Neural crest cell (in vitro differentiated cells): ENCODE results near the gene METTL18. TPM values are rescaled to one million over a fixed set of nuclear protein-coding genes. Genes with fewer than 3 reads are reported as not detected.
A peak's percentile ranks its signal among the peaks of the same experiment; 100 is the strongest.

Experiments used
- DNase-seq: peaks from one replicate; pipeline ENCODE4 v3.0.0; 2021; ENCODE audit warnings: low read depth, mixed read lengths, low spot score
- H3K27ac Mint-ChIP-seq: one replicate; pipeline ENCODE4 v1.8.0; 2021; ENCODE audit warnings: mild to moderate bottlenecking, mixed read lengths; ENCODE audit not compliant: unreplicated experiment
- H3K27me3 Mint-ChIP-seq: 2 replicates; pipeline ENCODE4 v1.8.0; 2021; ENCODE audit warnings: low read depth, mild to moderate bottlenecking, mixed read lengths
- H3K36me3 Mint-ChIP-seq: 2 replicates; pipeline ENCODE4 v1.8.0; 2021; ENCODE audit warnings: low read depth, mild to moderate bottlenecking, mixed read lengths
- H3K4me1 Mint-ChIP-seq: 2 replicates; pipeline ENCODE4 v1.8.0; 2021; ENCODE audit warnings: mixed read lengths
- H3K4me3 Mint-ChIP-seq: one replicate; pipeline ENCODE4 v1.8.0; 2021; ENCODE audit warnings: mild to moderate bottlenecking, mixed read lengths
- H3K9me3 Mint-ChIP-seq: 2 replicates; pipeline ENCODE4 v1.8.0; 2021; ENCODE audit warnings: mixed read lengths
- CTCF ChIP-seq: fragments of 200-600 bp; sonication (generic); conservative IDR thresholded peaks from 2 replicates; pipeline ENCODE4 v1.5.0; 2021; ENCODE audit warnings: antibody characterized with exemption, mild to moderate bottlenecking
- long read RNA-seq: library from polyadenylated mRNA; unstranded; transcript quantifications from one replicate; pipeline ENCODE4 v2.0.0, GENCODE V29; 2020
- total RNA-seq: library from RNA; stranded (reverse); gene quantifications from 2 replicates; pipeline ENCODE4 v1.2.1, GENCODE V29; 2021

METTL18 gene
- 10.0 and 12.3 TPM in 2 replicates for total RNA-seq
- long read RNA-seq, transcript METTL18-202 (2 exons, 1,521 nt): major isoform, 33 of 39 reads
- long read RNA-seq, transcript METTL18-203 (2 exons, 850 nt): minor isoform, 5 of 39 reads
- long read RNA-seq, partial matches to known transcripts: 0 of 39 reads
- long read RNA-seq, other reads (novel, unspliced or antisense): 1 of 39 reads

GRCh38 chr1:169794530-169795416, at the start of gene METTL18:
Gene METTL18, minus strand, starts transcription at chr1:169794907. Its CDS starts 1,212 bp downstream, at chr1:169793695.
- Mint-ChIP-seq H3K4me3 (peak within 1 kb of the TSS; percentile 99), H3K4me1 (peaks cover 44% of the 10 kb centered on the region), H3K36me3 (peaks cover 15% of the 10 kb centered on the region), H3K27me3 (no peaks in the 10 kb centered on the region), H3K27ac (peak within 1 kb of the TSS; percentile 99), H3K9me3 (no peaks in the 10 kb centered on the region)
- no peak for TF ChIP-seq CTCF
- DNase-seq: peak; percentile 78

- no peak overlapping the region for H3K4me3 Mint-ChIP-seq
- H3K4me1 Mint-ChIP-seq: no peaks in the 10 kb centered on the region
- TF ChIP-seq CTCF: no peak
- no peaks in the 10 kb centered on the region for H3K27me3 Mint-ChIP-seq
- H3K36me3 Mint-ChIP-seq: peaks cover 39% of the 10 kb centered on the region
- no peak for DNase-seq
- H3K27ac Mint-ChIP-seq: no peak overlapping the region
- peaks cover 18% of the 10 kb centered on the region for H3K9me3 Mint-ChIP-seq
These were observed 44.2 kb upstream of the METTL18 start for GRCh38 chr1:169838942-169839341.

- TF ChIP-seq CTCF: no peak
- DNase-seq: no peak
- Mint-ChIP-seq H3K4me1 (no peaks in the 10 kb centered on the region), H3K27ac (no peak overlapping the region), H3K9me3 (peaks cover 15% of the 10 kb centered on the region), H3K4me3 (no peak overlapping the region), H3K36me3 (peaks cover 40% of the 10 kb centered on the region), H3K27me3 (no peaks in the 10 kb centered on the region)
These were observed 41.5 kb upstream of the METTL18 start for GRCh38 chr1:169836198-169836597.

- Mint-ChIP-seq H3K9me3 (peaks cover 10% of the 10 kb centered on the region), H3K27ac (no peak overlapping the region), H3K4me3 (no peak overlapping the region), H3K27me3 (no peaks in the 10 kb centered on the region), H3K36me3 (peaks cover 36% of the 10 kb centered on the region), H3K4me1 (no peaks in the 10 kb centered on the region)
- no peak for DNase-seq
- no peak for TF ChIP-seq CTCF
These were observed 40.9 kb upstream of the METTL18 start for GRCh38 chr1:169835647-169836046.

- no peak overlapping the region for H3K4me3 Mint-ChIP-seq
- no peak for DNase-seq
- peaks cover 9% of the 10 kb centered on the region for H3K9me3 Mint-ChIP-seq
- no peak overlapping the region for H3K27ac Mint-ChIP-seq
- no peaks in the 10 kb centered on the region for H3K4me1 Mint-ChIP-seq
- peaks cover 33% of the 10 kb centered on the region for H3K36me3 Mint-ChIP-seq
- TF ChIP-seq CTCF: no peak
- H3K27me3 Mint-ChIP-seq: no peaks in the 10 kb centered on the region
These were observed 40.2 kb upstream of the METTL18 start for GRCh38 chr1:169834869-169835268.
